Hepatocyte (in vitro differentiated cells): ENCODE results near the gene ELL2.

Experiments used
- EZH2 ChIP-seq: fragments of 200-600 bp; sonication (generic); IDR thresholded peaks from 2 replicates; pipeline ENCODE4 v1.6.1; 2016; ENCODE audit warnings: antibody characterized with exemption, mild to moderate bottlenecking, borderline replicate concordance
- EZH2phosphoT487 ChIP-seq: fragments of 200-600 bp; sonication (generic); IDR thresholded peaks from one replicate; pipeline ENCODE4 v1.6.1; 2018; ENCODE audit warnings: antibody characterized with exemption, mild to moderate bottlenecking, low read depth, moderate library complexity; ENCODE audit not compliant: unreplicated experiment, severe bottlenecking
- TF ChIP-seq, protein P1 (sequence below): fragments of 200-600 bp; sonication (generic); IDR thresholded peaks from 2 replicates; pipeline ENCODE4 v1.5.1; 2016; ENCODE audit warnings: antibody characterized with exemption, mild to moderate bottlenecking; ENCODE audit not compliant: poor library complexity

DNA sequence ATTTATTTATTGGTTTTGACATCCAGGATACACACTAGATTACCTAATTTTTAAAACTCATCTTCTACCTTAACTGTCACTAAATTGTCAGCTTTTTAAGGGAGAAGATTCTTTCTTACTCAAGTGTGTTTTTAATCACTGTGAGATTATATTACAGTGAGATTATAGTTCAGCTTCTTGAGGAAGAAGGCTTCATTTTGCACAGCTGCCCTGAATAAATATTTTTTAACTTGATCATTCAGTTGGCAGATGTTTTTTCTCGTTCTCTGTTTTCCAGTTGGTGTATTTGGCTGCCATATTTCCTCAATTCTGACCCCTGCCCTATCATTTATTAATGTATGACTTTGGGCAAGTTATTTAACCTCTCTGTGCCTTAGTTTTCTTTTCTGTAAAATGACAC lies 15.0 kb upstream of the ELL2 start:
- TF ChIP-seq EZH2 (no peak), EZH2phosphoT487 (no peak)
- TF ChIP-seq, protein P1, sequence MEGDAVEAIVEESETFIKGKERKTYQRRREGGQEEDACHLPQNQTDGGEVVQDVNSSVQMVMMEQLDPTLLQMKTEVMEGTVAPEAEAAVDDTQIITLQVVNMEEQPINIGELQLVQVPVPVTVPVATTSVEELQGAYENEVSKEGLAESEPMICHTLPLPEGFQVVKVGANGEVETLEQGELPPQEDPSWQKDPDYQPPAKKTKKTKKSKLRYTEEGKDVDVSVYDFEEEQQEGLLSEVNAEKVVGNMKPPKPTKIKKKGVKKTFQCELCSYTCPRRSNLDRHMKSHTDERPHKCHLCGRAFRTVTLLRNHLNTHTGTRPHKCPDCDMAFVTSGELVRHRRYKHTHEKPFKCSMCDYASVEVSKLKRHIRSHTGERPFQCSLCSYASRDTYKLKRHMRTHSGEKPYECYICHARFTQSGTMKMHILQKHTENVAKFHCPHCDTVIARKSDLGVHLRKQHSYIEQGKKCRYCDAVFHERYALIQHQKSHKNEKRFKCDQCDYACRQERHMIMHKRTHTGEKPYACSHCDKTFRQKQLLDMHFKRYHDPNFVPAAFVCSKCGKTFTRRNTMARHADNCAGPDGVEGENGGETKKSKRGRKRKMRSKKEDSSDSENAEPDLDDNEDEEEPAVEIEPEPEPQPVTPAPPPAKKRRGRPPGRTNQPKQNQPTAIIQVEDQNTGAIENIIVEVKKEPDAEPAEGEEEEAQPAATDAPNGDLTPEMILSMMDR, result no peak
